DOHH2 (cell line): ENCODE data around the gene SLC16A12.

ENCODE experiments used
- EZH2phosphoT487 ChIP-seq: fragments of 200-600 bp; sonication (generic); IDR thresholded peaks from 2 replicates; pipeline ENCODE4 v1.6.1; 2017; ENCODE audit warnings: borderline replicate concordance, mild to moderate bottlenecking, antibody characterized with exemption, low read length, moderate library complexity, mixed read lengths
- TF ChIP-seq, protein P1 (sequence below): fragments of 200-600 bp; sonication (generic); IDR thresholded peaks from one replicate; pipeline ENCODE4 v1.5.1; 2014; ENCODE audit warnings: antibody characterized with exemption, mild to moderate bottlenecking, low read depth, low read length; ENCODE audit not compliant: poor library complexity, severe bottlenecking

- TF ChIP-seq, protein P1, sequence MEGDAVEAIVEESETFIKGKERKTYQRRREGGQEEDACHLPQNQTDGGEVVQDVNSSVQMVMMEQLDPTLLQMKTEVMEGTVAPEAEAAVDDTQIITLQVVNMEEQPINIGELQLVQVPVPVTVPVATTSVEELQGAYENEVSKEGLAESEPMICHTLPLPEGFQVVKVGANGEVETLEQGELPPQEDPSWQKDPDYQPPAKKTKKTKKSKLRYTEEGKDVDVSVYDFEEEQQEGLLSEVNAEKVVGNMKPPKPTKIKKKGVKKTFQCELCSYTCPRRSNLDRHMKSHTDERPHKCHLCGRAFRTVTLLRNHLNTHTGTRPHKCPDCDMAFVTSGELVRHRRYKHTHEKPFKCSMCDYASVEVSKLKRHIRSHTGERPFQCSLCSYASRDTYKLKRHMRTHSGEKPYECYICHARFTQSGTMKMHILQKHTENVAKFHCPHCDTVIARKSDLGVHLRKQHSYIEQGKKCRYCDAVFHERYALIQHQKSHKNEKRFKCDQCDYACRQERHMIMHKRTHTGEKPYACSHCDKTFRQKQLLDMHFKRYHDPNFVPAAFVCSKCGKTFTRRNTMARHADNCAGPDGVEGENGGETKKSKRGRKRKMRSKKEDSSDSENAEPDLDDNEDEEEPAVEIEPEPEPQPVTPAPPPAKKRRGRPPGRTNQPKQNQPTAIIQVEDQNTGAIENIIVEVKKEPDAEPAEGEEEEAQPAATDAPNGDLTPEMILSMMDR: no peak
- no peak for TF ChIP-seq EZH2phosphoT487
These were observed 19.1 kb downstream of the SLC16A12 start for GRCh38 chr10:89516149-89516832.
